ENCODE results near the gene RIMS1. TPM values are rescaled to one million over a fixed set of nuclear protein-coding genes. Genes with fewer than 3 reads are reported as not detected.

RIMS1 gene
- total RNA-seq, 4 donors from 2014 or later: 0.13 to 16.8 (median 1.2) TPM

GRCh38 chr6:72412709-72413044 is 526.3 kb downstream of the RIMS1 start:
- TF ChIP-seq CTCF (IDR thresholded peaks at IDR 0.05) (no peak), POLR2A (IDR thresholded peaks at IDR 0.05) (no peak)
- Histone ChIP-seq H3K36me3 (no peaks in the 10 kb centered on the region), H3K4me1 (no peaks in the 10 kb centered on the region), H3K4me3 (no peak overlapping the region), H3K9me3 (no peaks in the 10 kb centered on the region), H3K27me3 (peaks cover 0 to 49% (median 0%) of the 10 kb centered on the region in 4 donors), H3K27ac (no peak overlapping the region)
- intact Hi-C loops (cut with DNase I): loop anchor here (5.0 to 10.0 kb wide), 2 partner anchors 722 to 770 kb away; no protein-coding TSS in a partner anchor
- WGBS, 2 donors: 76 to 78% methylated on average over 6 to 7 of the region's 7 CpGs
- no peak for DNase-seq

GRCh38 chr6:72413884-72414283 is 527.5 kb downstream of the RIMS1 start:
- Histone ChIP-seq H3K9me3 (no peaks in the 10 kb centered on the region), H3K27ac (no peak overlapping the region), H3K4me3 (no peak overlapping the region), H3K36me3 (no peaks in the 10 kb centered on the region), H3K4me1 (peaks cover 0 to 9% (median 0%) of the 10 kb centered on the region in 3 donors), H3K27me3 (peaks cover 0 to 54% (median 0%) of the 10 kb centered on the region in 4 donors)
- no peak for DNase-seq
- intact Hi-C loops (cut with DNase I): loop anchor here (5.0 to 10.0 kb wide), 2 partner anchors 721 to 768 kb away; no protein-coding TSS in a partner anchor
- 77 to 82% methylated on average over 9 of the region's 9 CpGs for WGBS, 2 donors
- TF ChIP-seq CTCF (IDR thresholded peaks at IDR 0.05): no peak
- TF ChIP-seq POLR2A (IDR thresholded peaks at IDR 0.05): no peak

- Histone ChIP-seq H3K4me3 (no peak overlapping the region), H3K27me3 (peaks cover 0 to 54% (median 0%) of the 10 kb centered on the region in 4 donors), H3K27ac (no peak overlapping the region), H3K4me1 (peaks cover 0 to 9% (median 0%) of the 10 kb centered on the region in 3 donors), H3K36me3 (no peaks in the 10 kb centered on the region), H3K9me3 (no peaks in the 10 kb centered on the region)
- intact Hi-C loops (cut with DNase I): loop anchor here (5.0 to 10.0 kb wide), 2 partner anchors 720 to 768 kb away; no protein-coding TSS in a partner anchor
- DNase-seq: no peak
- no peak for TF ChIP-seq POLR2A (IDR thresholded peaks at IDR 0.05)
- no peak for TF ChIP-seq CTCF (IDR thresholded peaks at IDR 0.05)
- 81 to 87% methylated on average over 4 of the region's 4 CpGs for WGBS, 2 donors
Measured at GRCh38 chr6:72414657-72415056, 528.3 kb downstream of the RIMS1 start.

GRCh38 chr6:72416744-72417465 is 530.6 kb downstream of the RIMS1 start:
- Histone ChIP-seq H3K9me3 (no peaks in the 10 kb centered on the region), H3K27me3 (peaks cover 0 to 67% (median 0%) of the 10 kb centered on the region in 4 donors), H3K4me3 (no peak overlapping the region), H3K36me3 (no peaks in the 10 kb centered on the region), H3K4me1 (peaks cover 0 to 9% (median 0%) of the 10 kb centered on the region in 3 donors), H3K27ac (no peak overlapping the region)
- intact Hi-C loops (cut with DNase I): loop anchor here (10.0 kb wide), 1 partner anchor 718 kb away; no protein-coding TSS in a partner anchor
- WGBS, 2 donors: 83 to 88% methylated on average over 6 of the region's 6 CpGs
- no peak for DNase-seq
- TF ChIP-seq CTCF (IDR thresholded peaks at IDR 0.05) (no peak), POLR2A (IDR thresholded peaks at IDR 0.05) (no peak)

- Histone ChIP-seq H3K27me3 (peaks cover 0 to 63% (median 0%) of the 10 kb centered on the region in 4 donors), H3K27ac (no peak overlapping the region), H3K4me3 (no peak overlapping the region), H3K9me3 (no peaks in the 10 kb centered on the region), H3K4me1 (peaks cover 0 to 9% (median 0%) of the 10 kb centered on the region in 3 donors), H3K36me3 (no peaks in the 10 kb centered on the region)
- DNase-seq: no peak
- intact Hi-C loops (cut with DNase I): loop anchor here (10.0 kb wide), 1 partner anchor 717 kb away; no protein-coding TSS in a partner anchor
- TF ChIP-seq POLR2A (IDR thresholded peaks at IDR 0.05): no peak
- TF ChIP-seq CTCF (IDR thresholded peaks at IDR 0.05): no peak
- 46 to 50% methylated on average over 3 of the region's 3 CpGs for WGBS, 2 donors
Measured at GRCh38 chr6:72417759-72418158, 531.4 kb downstream of the RIMS1 start.

Data from esophagus squamous epithelium (tissue), 5 donors.